Muscle layer of colon (tissue), 2 donors: Measurements from ENCODE around the gene ACLY.
"Not testable (repeated sequence)": the region's sequence is repeated elsewhere in the genome, so short reads cannot be mapped to it uniquely, and the experiment has no call there.

Experiments
- H3K27ac ChIP-seq: one replicate; pipeline ENCODE4 v1.7.0; 2013; ENCODE audit warnings: low read depth, mild to moderate bottlenecking, low read length, moderate library complexity
- H3K27me3 ChIP-seq, 2 donors: one replicate each; pipeline ENCODE4 v1.7.0; 2013; ENCODE audit warnings: low read length in 2 of 2, mild to moderate bottlenecking in 2 of 2; ENCODE audit not compliant: insufficient read depth in 2 of 2, control insufficient read depth in 1 of 2
- H3K36me3 ChIP-seq: one replicate; pipeline ENCODE4 v1.7.0; 2013; ENCODE audit warnings: mild to moderate bottlenecking, low read length; ENCODE audit not compliant: insufficient read depth
- H3K4me1 ChIP-seq: one replicate; pipeline ENCODE4 v1.7.0; 2013; ENCODE audit warnings: mild to moderate bottlenecking, low read length; ENCODE audit not compliant: insufficient read depth
- H3K4me3 ChIP-seq, 2 donors: one replicate each; pipeline ENCODE4 v1.7.0; 2013; ENCODE audit warnings: low read length in 2 of 2, low read depth in 1 of 2, mild to moderate bottlenecking in 1 of 2, moderate library complexity in 1 of 2
- H3K9ac ChIP-seq: one replicate; pipeline ENCODE4 v1.7.0; 2013; ENCODE audit warnings: low read length
- H3K9me3 ChIP-seq: one replicate; pipeline ENCODE4 v1.7.0; 2013; ENCODE audit warnings: mild to moderate bottlenecking, low read length
- donor health status: abdominal sarcoma.
- donor health status: Adenocarcinoma of cecum.

ACLY gene

DNA sequence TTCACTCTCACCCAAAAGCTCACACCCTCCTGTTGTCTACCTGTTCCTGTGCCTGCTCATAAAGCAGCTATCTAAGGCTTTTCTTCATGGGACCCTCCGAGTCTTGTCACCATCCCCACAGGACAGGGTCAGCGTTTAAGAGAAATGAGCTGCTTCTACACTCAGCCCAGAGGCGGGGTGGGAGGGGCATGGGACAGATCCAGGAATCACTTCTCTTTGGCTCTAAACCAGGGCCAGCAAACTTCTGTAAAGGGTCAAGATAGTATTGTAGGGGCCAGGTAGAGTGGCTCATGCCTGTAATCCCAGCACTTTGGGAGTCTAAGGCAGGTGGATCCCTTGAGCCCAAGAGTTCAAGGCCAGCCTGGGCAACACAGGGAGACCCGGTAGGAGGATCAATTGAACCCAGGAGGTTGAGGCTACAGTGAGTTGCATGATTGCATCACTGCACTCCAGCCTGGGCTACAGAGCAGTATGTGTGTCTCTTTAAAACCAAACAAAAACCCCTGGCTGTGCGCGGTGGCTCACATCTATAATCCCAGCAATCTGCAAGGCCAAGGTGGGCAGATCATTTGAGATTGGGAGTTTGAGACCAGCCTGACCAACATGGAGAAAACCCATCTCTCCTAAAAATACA is 30.3 kb downstream of the ACLY start:
- Histone ChIP-seq H3K27me3 (no peaks in the 10 kb centered on the region), H3K36me3 (peaks cover 74% of the 10 kb centered on the region), H3K27ac (no peak overlapping the region), H3K9ac (no peak overlapping the region), H3K4me1 (no peaks in the 10 kb centered on the region), H3K4me3 (no peak overlapping the region), H3K9me3 (no peaks in the 10 kb centered on the region)

DNA sequence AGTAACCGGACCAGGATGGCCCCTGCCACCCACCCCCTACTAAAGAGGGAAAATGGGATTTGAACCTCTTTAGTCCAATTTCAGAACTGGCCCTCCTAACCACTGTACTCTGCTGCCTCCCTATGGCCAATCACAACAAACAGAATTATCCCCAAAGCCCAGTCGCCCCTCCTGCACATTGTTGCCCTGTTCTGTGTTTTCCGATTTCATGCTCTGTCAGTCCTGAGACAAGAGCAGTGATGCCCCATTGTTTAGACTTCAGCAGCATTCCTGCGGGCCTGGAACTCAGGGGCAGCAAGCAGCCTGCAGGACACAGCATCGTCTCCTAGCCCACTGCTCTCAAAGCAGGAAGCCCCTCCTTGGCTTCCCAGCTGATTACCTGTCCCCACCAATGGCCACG is 33.0 kb downstream of the ACLY start:
- no peaks in the 10 kb centered on the region for H3K4me1 ChIP-seq
- no peaks in the 10 kb centered on the region for H3K9me3 ChIP-seq
- no peak overlapping the region for H3K9ac ChIP-seq
- no peak overlapping the region for H3K27ac ChIP-seq
- H3K4me3 ChIP-seq, result no peak overlapping the region
- H3K27me3 ChIP-seq, result no peaks in the 10 kb centered on the region
- H3K36me3 ChIP-seq, result peaks cover 72% of the 10 kb centered on the region

DNA sequence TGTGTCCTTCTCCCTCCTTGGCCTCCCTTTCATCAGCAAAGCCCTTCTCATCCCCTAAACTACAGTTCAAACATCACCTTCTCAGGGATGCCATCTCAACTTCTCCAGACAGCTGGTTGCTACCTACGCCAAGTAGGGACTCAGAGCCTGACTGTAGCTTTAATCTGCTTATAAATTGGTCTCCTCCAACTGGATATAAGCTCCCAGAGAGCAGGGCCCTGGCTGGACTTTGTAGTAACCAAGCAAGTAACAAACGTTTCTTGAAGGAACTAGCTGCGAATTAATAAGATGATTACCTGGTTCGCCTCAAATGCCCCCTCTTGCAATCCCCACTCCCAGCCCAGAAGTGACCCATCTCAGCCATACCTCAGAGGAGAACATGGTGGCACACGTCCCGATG is 36.0 kb downstream of the ACLY start:
- Histone ChIP-seq H3K27me3 (no peaks in the 10 kb centered on the region), H3K9ac (no peak overlapping the region), H3K36me3 (peaks cover 72% of the 10 kb centered on the region), H3K4me1 (no peaks in the 10 kb centered on the region), H3K4me3 (no peak overlapping the region), H3K9me3 (no peaks in the 10 kb centered on the region), H3K27ac (no peak overlapping the region)

GRCh38 chr17:41880130-41880529 is 38.6 kb downstream of the ACLY start:
- Histone ChIP-seq H3K9me3 (no peaks in the 10 kb centered on the region), H3K4me3 (no peak overlapping the region), H3K27me3 (no peaks in the 10 kb centered on the region), H3K27ac (no peak overlapping the region), H3K9ac (no peak overlapping the region), H3K36me3 (peaks cover 56% of the 10 kb centered on the region), H3K4me1 (no peaks in the 10 kb centered on the region)

- H3K9me3 ChIP-seq, H3K27ac ChIP-seq, H3K4me3 ChIP-seq, H3K9ac ChIP-seq, H3K4me1 ChIP-seq, H3K27me3 ChIP-seq: not testable (repeated sequence)
- H3K36me3 ChIP-seq, result peaks cover 57% of the 10 kb centered on the region
These were observed 44.5 kb downstream of the ACLY start for GRCh38 chr17:41874293-41874670.

GRCh38 chr17:41873559-41874292 is 45.0 kb downstream of the ACLY start:
- Histone ChIP-seq H3K27ac (no peak overlapping the region), H3K4me1 (no peaks in the 10 kb centered on the region), H3K36me3 (peaks cover 60% of the 10 kb centered on the region), H3K9ac (no peak overlapping the region), H3K4me3 (no peak overlapping the region), H3K9me3 (no peaks in the 10 kb centered on the region), H3K27me3 (no peaks in the 10 kb centered on the region)

DNA sequence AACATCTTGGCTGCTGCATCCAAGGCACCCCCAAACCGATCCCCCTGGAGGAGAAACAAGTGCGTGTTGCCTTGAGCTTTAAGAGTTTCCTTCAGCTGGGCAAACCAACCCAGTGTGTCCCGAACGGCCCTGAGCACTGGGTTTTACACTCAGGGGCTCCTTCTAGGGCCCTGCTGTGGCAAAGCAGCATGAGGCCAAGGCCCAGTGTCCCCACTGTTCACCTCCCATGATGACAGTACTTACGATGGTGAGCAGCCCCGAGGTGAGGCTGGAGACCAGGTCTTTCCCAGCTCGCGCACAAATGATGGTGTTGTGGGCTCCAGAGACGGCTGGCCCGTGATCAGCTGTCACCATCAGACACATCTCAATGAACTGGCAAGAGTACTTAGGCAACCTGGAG is 47.0 kb downstream of the ACLY start:
- Histone ChIP-seq H3K4me1 (no peaks in the 10 kb centered on the region), H3K27ac (no peak overlapping the region), H3K4me3 (no peak overlapping the region), H3K9ac (no peak overlapping the region), H3K9me3 (no peaks in the 10 kb centered on the region), H3K27me3 (no peaks in the 10 kb centered on the region), H3K36me3 (peaks cover 54% of the 10 kb centered on the region)

- Histone ChIP-seq H3K27me3 (no peaks in the 10 kb centered on the region), H3K36me3 (peaks cover 52% of the 10 kb centered on the region), H3K9me3 (no peaks in the 10 kb centered on the region), H3K4me3 (no peak overlapping the region), H3K27ac (no peak overlapping the region), H3K4me1 (no peaks in the 10 kb centered on the region), H3K9ac (no peak overlapping the region)
These were observed 48.1 kb downstream of the ACLY start for GRCh38 chr17:41870627-41871026.

DNA sequence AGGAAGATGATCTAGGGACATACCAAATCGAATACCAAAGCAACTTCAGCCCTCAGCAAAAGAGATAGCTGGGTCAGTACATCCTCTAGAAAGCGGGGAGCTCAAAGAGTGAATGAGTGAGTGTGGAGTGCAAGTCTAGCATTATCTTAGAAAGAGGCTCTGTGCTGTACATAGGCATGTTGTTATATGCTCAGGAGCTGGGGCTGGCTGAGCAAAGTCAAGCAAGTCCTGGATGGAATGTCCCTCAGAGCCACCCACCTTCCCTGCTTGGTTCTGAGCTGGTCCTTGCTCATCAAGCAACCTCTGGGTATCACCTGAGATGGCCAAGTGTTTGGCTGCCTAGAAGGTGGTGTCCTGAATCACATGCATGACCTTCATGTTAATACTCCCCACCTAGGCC is 48.7 kb downstream of the ACLY start:
- no peaks in the 10 kb centered on the region for H3K4me1 ChIP-seq
- H3K9me3 ChIP-seq, result no peaks in the 10 kb centered on the region
- H3K4me3 ChIP-seq, result no peak overlapping the region
- H3K27me3 ChIP-seq, result no peaks in the 10 kb centered on the region
- no peak overlapping the region for H3K9ac ChIP-seq
- H3K27ac ChIP-seq, result no peak overlapping the region
- H3K36me3 ChIP-seq, result peaks cover 52% of the 10 kb centered on the region

DNA sequence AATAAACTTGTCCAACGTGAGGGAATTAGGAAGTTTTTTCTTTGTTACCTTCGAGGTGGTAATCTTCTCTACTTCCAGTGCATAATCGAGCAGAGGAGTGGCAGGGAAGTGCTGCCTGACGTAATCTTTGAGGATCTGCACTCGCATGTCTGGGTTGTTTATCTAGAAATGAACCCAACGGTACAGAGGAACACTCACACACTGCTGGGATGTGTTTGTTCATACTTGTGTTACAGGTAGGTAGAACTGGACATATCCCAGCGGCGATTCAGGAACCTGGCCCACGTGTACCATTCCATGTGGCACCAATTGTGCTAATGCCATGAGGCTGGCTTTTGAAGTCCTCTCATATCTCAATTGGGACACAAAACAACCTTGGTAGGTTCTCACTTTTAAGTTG is 49.3 kb downstream of the ACLY start:
- H3K36me3 ChIP-seq, result peaks cover 52% of the 10 kb centered on the region
- no peaks in the 10 kb centered on the region for H3K4me1 ChIP-seq
- H3K4me3 ChIP-seq, result no peak overlapping the region
- no peaks in the 10 kb centered on the region for H3K27me3 ChIP-seq
- H3K9me3 ChIP-seq, result no peaks in the 10 kb centered on the region
- H3K27ac ChIP-seq, result no peak overlapping the region
- no peak overlapping the region for H3K9ac ChIP-seq

GRCh38 chr17:41868568-41868967 is 50.2 kb downstream of the ACLY start:
- no peak overlapping the region for H3K9ac ChIP-seq
- peaks cover 44% of the 10 kb centered on the region for H3K36me3 ChIP-seq
- no peaks in the 10 kb centered on the region for H3K9me3 ChIP-seq
- no peaks in the 10 kb centered on the region for H3K27me3 ChIP-seq
- no peak overlapping the region for H3K4me3 ChIP-seq
- H3K27ac ChIP-seq, result no peak overlapping the region
- peaks cover 8% of the 10 kb centered on the region for H3K4me1 ChIP-seq

- no peak overlapping the region for H3K9ac ChIP-seq
- H3K27ac ChIP-seq, result peak overlapping the region; percentile 58
- peaks cover 19% of the 10 kb centered on the region for H3K4me1 ChIP-seq
- peaks cover 24% of the 10 kb centered on the region for H3K36me3 ChIP-seq
- no peaks in the 10 kb centered on the region for H3K27me3 ChIP-seq
- no peaks in the 10 kb centered on the region for H3K9me3 ChIP-seq
- H3K4me3 ChIP-seq, result peak overlapping the region in 1 of 2 donors; percentile 43
These were observed 53.2 kb downstream of the ACLY start for GRCh38 chr17:41865596-41865893.
